MM.1S (cell line): ENCODE measurements around the gene TCF3.

ENCODE experiments used
- DNase-seq: peaks from one replicate; pipeline ENCODE4 v3.0.0-alpha.2; 2015
- H2AFZ ChIP-seq: fragments of 300-600 bp; sonication (generic); 2 replicates; pipeline ENCODE4 v1.6.0; 2016; ENCODE audit warnings: antibody characterized with exemption, low read length
- H3F3A ChIP-seq: fragments of 300-600 bp; sonication (generic); 2 replicates; pipeline ENCODE4 v1.6.1; 2016; ENCODE audit warnings: mild to moderate bottlenecking, antibody characterized with exemption, low read length, moderate library complexity, mixed read lengths; ENCODE audit not compliant: insufficient read depth
- H3K27ac ChIP-seq: fragments of 300-600 bp; sonication (generic); 2 replicates; pipeline ENCODE4 v1.5.1; 2016; ENCODE audit warnings: mild to moderate bottlenecking, low read length
- H3K27me3 ChIP-seq: fragments of 300-600 bp; sonication (generic); replicated peaks from 2 replicates; pipeline ENCODE4 v1.6.0; 2016; ENCODE audit warnings: low read length; ENCODE audit not compliant: insufficient read depth
- H3K36me3 ChIP-seq: fragments of 300-600 bp; sonication (generic); replicated peaks from 2 replicates; pipeline ENCODE4 v1.6.1; 2016; ENCODE audit warnings: mild to moderate bottlenecking, low read length, mixed read lengths; ENCODE audit not compliant: insufficient read depth
- H3K4me1 ChIP-seq: fragments of 300-600 bp; sonication (generic); 2 replicates; pipeline ENCODE4 v1.6.1; 2016; ENCODE audit warnings: low read length, mixed read lengths
- H3K4me2 ChIP-seq: fragments of 300-600 bp; sonication (generic); 2 replicates; pipeline ENCODE4 v1.6.0; 2016; ENCODE audit warnings: low read depth, low read length
- H3K4me3 ChIP-seq: fragments of 300-600 bp; sonication (generic); 2 replicates; pipeline ENCODE4 v1.5.1; 2016; ENCODE audit warnings: low read length, mixed read lengths
- H3K79me2 ChIP-seq: fragments of 300-600 bp; sonication (generic); 2 replicates; pipeline ENCODE4 v1.6.1; 2016; ENCODE audit warnings: mixed run types, low read length, mixed read lengths
- H3K9ac ChIP-seq: fragments of 300-600 bp; sonication (generic); 2 replicates; pipeline ENCODE4 v1.6.1; 2016; ENCODE audit warnings: low read length, mixed read lengths
- H3K9me2 ChIP-seq: fragments of 300-600 bp; sonication (generic); replicated peaks from 2 replicates; pipeline ENCODE4 v1.6.1; 2016; ENCODE audit warnings: mild to moderate bottlenecking, low read length, mixed read lengths; ENCODE audit not compliant: insufficient read depth
- H3K9me3 ChIP-seq: fragments of 300-600 bp; sonication (generic); replicated peaks from 2 replicates; pipeline ENCODE4 v1.6.1; 2016; ENCODE audit warnings: mild to moderate bottlenecking, low read length, mixed read lengths; ENCODE audit not compliant: insufficient read depth
- H4K20me1 ChIP-seq: fragments of 300-600 bp; sonication (generic); 2 replicates; pipeline ENCODE4 v1.6.1; 2016; ENCODE audit warnings: mild to moderate bottlenecking, low read length, moderate library complexity, mixed read lengths; ENCODE audit not compliant: insufficient read depth
- EZH2 ChIP-seq: fragments of 300-600 bp; sonication (generic); optimal IDR thresholded peaks from 2 replicates; pipeline ENCODE3; 2017; ENCODE audit warnings: low read depth, mild to moderate bottlenecking, antibody characterized with exemption, low read length, mixed read lengths
- EZH2phosphoT487 ChIP-seq: fragments of 300-600 bp; sonication (generic); IDR thresholded peaks from 2 replicates; pipeline ENCODE4 v1.6.1; 2018; ENCODE audit warnings: antibody characterized with exemption, low read length
- TF ChIP-seq, protein P1 (sequence below): fragments of 300-600 bp; sonication (generic); IDR thresholded peaks from 2 replicates; pipeline ENCODE4 v1.5.1; 2016; ENCODE audit warnings: antibody characterized with exemption, low read length, mixed read lengths

Gene TCF3

DNA sequence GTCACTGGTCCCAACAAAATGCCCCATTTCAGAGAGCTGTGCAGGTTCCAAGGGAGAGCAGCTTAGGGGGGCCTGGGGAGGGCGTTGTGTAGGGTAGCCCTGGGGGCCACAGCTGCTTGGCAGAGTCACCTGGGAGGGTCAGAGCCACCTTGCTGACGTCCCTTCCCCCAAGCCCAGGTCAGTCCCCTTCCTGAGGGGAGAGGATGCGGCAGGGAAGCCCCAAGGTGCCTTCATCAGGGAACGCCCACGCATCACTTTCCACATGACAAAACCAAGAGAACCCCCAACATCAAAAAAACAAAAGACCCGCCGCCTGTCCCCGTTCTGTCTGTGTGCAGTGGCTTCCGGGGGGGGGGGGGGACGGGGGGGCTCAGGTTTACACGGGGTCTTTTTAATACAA, 41.8 kb downstream of the TCF3 start:
- H3K9me2 ChIP-seq, result no peaks in the 10 kb centered on the region
- H3K27me3 ChIP-seq, result no peaks in the 10 kb centered on the region
- H3K79me2 ChIP-seq, result peaks cover 25% of the 10 kb centered on the region
- peaks cover 8% of the 10 kb centered on the region; the same call in 1 of the 2 replicates for H3K4me1 ChIP-seq
- H3K36me3 ChIP-seq, result peaks cover 21% of the 10 kb centered on the region
- H4K20me1 ChIP-seq, result no peaks in the 10 kb centered on the region
- no peak overlapping the region for H3K4me3 ChIP-seq
- H3F3A ChIP-seq, result peaks cover 54% of the 10 kb centered on the region
- no peak for TF ChIP-seq EZH2phosphoT487
- no peak for TF ChIP-seq EZH2
- TF ChIP-seq, protein P1, sequence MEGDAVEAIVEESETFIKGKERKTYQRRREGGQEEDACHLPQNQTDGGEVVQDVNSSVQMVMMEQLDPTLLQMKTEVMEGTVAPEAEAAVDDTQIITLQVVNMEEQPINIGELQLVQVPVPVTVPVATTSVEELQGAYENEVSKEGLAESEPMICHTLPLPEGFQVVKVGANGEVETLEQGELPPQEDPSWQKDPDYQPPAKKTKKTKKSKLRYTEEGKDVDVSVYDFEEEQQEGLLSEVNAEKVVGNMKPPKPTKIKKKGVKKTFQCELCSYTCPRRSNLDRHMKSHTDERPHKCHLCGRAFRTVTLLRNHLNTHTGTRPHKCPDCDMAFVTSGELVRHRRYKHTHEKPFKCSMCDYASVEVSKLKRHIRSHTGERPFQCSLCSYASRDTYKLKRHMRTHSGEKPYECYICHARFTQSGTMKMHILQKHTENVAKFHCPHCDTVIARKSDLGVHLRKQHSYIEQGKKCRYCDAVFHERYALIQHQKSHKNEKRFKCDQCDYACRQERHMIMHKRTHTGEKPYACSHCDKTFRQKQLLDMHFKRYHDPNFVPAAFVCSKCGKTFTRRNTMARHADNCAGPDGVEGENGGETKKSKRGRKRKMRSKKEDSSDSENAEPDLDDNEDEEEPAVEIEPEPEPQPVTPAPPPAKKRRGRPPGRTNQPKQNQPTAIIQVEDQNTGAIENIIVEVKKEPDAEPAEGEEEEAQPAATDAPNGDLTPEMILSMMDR, result no peak
- H3K27ac ChIP-seq, result no peak overlapping the region
- H3K4me2 ChIP-seq, result no peak overlapping the region
- no peak overlapping the region for H2AFZ ChIP-seq
- no peak overlapping the region for H3K9ac ChIP-seq
- H3K9me3 ChIP-seq, result no peaks in the 10 kb centered on the region
- no peak for DNase-seq

DNA sequence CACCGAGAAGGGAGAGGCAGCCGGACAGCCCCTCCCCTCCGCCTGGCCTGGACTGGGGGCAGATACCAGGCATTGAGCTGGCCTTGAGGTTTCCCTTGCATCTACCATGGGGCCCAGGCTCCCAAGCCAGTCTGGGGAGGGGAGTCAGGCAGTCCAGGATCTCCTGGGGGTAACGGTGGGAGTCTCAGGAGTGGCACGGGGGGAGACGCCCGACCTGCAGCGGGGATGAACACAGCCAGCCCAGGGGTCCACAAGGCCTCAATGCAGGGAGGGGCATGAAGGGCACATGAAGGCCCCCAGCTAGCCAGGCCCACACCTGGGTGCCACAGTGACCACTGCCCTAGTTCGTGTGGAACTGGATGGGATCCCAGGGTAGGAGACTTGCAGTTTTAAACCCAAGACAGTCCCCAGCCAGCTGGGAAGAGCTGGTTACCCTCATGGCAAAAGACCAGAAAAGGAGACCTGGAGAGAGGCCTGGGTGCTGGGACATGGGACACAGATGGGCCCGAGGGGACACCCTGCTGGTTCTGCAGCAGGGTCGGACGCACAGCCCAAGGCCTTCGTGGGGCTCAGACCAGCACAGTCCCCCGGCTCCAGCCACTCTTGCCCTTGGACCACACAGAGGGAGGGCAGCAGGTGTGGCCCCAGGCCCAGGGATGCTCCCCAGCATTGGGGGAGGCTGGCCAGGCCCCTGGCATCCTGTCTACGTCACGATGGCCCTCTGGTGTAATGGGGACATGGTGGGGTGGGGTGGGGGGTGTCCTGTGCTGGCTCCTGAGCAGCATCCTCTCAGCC, 42.5 kb downstream of the TCF3 start:
- no peaks in the 10 kb centered on the region for H3K27me3 ChIP-seq
- H3K27ac ChIP-seq, result no peak overlapping the region
- peaks cover 24% of the 10 kb centered on the region for H3K79me2 ChIP-seq
- H3K4me2 ChIP-seq, result no peak overlapping the region
- no peaks in the 10 kb centered on the region for H3K9me2 ChIP-seq
- no peak for TF ChIP-seq EZH2phosphoT487
- TF ChIP-seq, protein P1, result no peak
- no peak for TF ChIP-seq EZH2
- H3K4me3 ChIP-seq, result no peak overlapping the region
- H3K9me3 ChIP-seq, result no peaks in the 10 kb centered on the region
- peaks cover 56% of the 10 kb centered on the region for H3F3A ChIP-seq
- H3K4me1 ChIP-seq, result peaks cover 8% of the 10 kb centered on the region; the same call in 1 of the 2 replicates
- peaks cover 19% of the 10 kb centered on the region for H3K36me3 ChIP-seq
- no peak overlapping the region for H3K9ac ChIP-seq
- H2AFZ ChIP-seq, result no peak overlapping the region
- H4K20me1 ChIP-seq, result no peaks in the 10 kb centered on the region
- DNase-seq, result no peak

DNA sequence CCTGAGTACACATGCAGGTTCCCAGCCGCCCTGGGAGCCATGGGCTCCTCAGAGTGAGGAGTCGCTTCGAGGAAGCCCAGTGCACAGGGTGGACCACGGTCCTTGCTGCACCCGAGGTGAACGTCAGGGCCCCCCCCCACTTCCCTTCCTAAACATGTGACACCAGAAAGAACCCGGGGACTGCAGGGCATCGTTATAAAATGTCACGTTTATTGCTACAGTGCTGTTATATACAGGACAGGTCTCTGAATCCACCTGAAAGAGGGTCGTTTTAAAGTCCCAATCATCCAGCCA, 43.4 kb downstream of the TCF3 start:
- no peak overlapping the region for H3K27ac ChIP-seq
- H3K9me2 ChIP-seq, result no peaks in the 10 kb centered on the region
- H3K36me3 ChIP-seq, result peaks cover 11% of the 10 kb centered on the region
- no peak overlapping the region for H3K4me3 ChIP-seq
- H3K9me3 ChIP-seq, result no peaks in the 10 kb centered on the region
- H3K9ac ChIP-seq, result no peak overlapping the region
- H3K27me3 ChIP-seq, result no peaks in the 10 kb centered on the region
- H4K20me1 ChIP-seq, result no peaks in the 10 kb centered on the region
- H3F3A ChIP-seq, result peaks cover 56% of the 10 kb centered on the region
- H3K79me2 ChIP-seq, result peaks cover 24% of the 10 kb centered on the region
- no peak overlapping the region for H2AFZ ChIP-seq
- peaks cover 8% of the 10 kb centered on the region; the same call in 1 of the 2 replicates for H3K4me1 ChIP-seq
- no peak for DNase-seq
- TF ChIP-seq EZH2phosphoT487, result no peak
- TF ChIP-seq, protein P1, result no peak
- TF ChIP-seq EZH2, result no peak
- H3K4me2 ChIP-seq, result no peak overlapping the region
